Measurements from ENCODE around the gene ST3GAL3. TPM values are rescaled to one million over a fixed set of nuclear protein-coding genes. Genes with fewer than 3 reads are reported as not detected.

Gene ST3GAL3
- total RNA-seq, 1 experiment from 2014 or later = 20.0 TPM

GRCh38 chr1:43821471-43821870, 114.1 kb downstream of the ST3GAL3 start:
- H3K27me3 Mint-ChIP-seq (ENCODE audit: unreplicated experiment) = no peaks in the 10 kb centered on the region
- no peaks in the 10 kb centered on the region for H3K36me3 Mint-ChIP-seq (ENCODE audit: insufficient read depth, unreplicated experiment)
- H3K9me3 Mint-ChIP-seq (ENCODE audit: low read depth, unreplicated experiment) = peaks cover 3% of the 10 kb centered on the region
- TF ChIP-seq CTCF (IDR thresholded peaks at IDR 0.05; ENCODE audit: unreplicated experiment) = no peak
- DNase-seq = no peak
- H3K4me3 Mint-ChIP-seq (ENCODE audit: low read depth, unreplicated experiment) = no peak overlapping the region
- intact Hi-C loops (cut with micrococcal nuclease; ENCODE audit: unreplicated experiment) = no loop called here
- H3K27ac Mint-ChIP-seq (ENCODE audit: unreplicated experiment) = no peak overlapping the region
- no TSS peak for BruUV-seq (replicated peaks)
- CTCF ChIA-PET = no interaction called here
- peaks cover 32% of the 10 kb centered on the region for H3K4me1 Mint-ChIP-seq (ENCODE audit: low read depth, unreplicated experiment)

DNA sequence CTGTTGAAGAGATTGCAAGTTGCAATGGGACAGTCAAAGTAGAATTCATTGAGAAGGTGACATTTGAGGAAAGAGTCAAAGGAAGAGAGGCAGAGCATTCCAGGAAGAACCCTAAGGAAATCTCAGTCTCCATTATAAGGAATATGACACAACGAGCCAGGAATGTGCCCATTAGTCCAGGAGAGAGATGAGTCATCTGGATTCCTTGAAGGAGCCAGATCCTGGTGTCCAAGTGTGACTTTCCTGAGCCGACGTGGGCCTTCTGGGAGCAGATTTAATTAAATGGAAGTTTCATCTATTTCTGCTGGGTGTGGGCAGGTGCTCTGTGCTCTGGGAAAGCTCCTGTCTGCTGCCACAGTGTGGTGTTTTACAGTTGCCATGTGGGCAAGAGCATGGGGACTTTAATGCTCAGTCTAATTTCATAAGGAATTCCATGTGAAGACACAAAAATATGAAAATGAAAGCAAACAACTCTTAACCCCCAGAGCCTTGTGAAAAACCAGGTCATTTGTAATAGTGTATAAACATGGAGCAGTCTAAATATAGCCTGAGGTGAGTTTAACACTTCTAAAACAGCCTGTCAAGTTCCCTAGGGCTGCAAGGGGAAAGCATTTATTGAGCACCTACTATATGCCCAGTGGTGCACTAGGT, 114.8 kb downstream of the ST3GAL3 start:
- intact Hi-C loops (cut with micrococcal nuclease; ENCODE audit: unreplicated experiment) = no loop called here
- CTCF ChIA-PET = no interaction called here

GRCh38 chr1:43824795-43825194, 117.5 kb downstream of the ST3GAL3 start:
- H3K9me3 Mint-ChIP-seq (ENCODE audit: low read depth, unreplicated experiment) = no peaks in the 10 kb centered on the region
- intact Hi-C loops (cut with micrococcal nuclease; ENCODE audit: unreplicated experiment) = no loop called here
- no peaks in the 10 kb centered on the region for H3K27me3 Mint-ChIP-seq (ENCODE audit: unreplicated experiment)
- peaks cover 32% of the 10 kb centered on the region for H3K4me1 Mint-ChIP-seq (ENCODE audit: low read depth, unreplicated experiment)
- CTCF ChIA-PET = no interaction called here
- no peak overlapping the region for H3K27ac Mint-ChIP-seq (ENCODE audit: unreplicated experiment)
- H3K36me3 Mint-ChIP-seq (ENCODE audit: insufficient read depth, unreplicated experiment) = no peaks in the 10 kb centered on the region
- TF ChIP-seq CTCF (IDR thresholded peaks at IDR 0.05; ENCODE audit: unreplicated experiment) = no peak
- no peak for DNase-seq
- no TSS peak for BruUV-seq (replicated peaks)
- H3K4me3 Mint-ChIP-seq (ENCODE audit: low read depth, unreplicated experiment) = no peak overlapping the region

More for the DNA sequence above, 114.8 kb downstream of the ST3GAL3 start:
- Mint-ChIP-seq H3K36me3 (ENCODE audit: insufficient read depth, unreplicated experiment) (no peaks in the 10 kb centered on the region), H3K27ac (ENCODE audit: unreplicated experiment) (no peak overlapping the region), H3K9me3 (ENCODE audit: low read depth, unreplicated experiment) (peaks cover 3% of the 10 kb centered on the region), H3K4me1 (ENCODE audit: low read depth, unreplicated experiment) (peaks cover 32% of the 10 kb centered on the region), H3K27me3 (ENCODE audit: unreplicated experiment) (no peaks in the 10 kb centered on the region), H3K4me3 (ENCODE audit: low read depth, unreplicated experiment) (no peak overlapping the region)
- TF ChIP-seq CTCF (IDR thresholded peaks at IDR 0.05; ENCODE audit: unreplicated experiment) = no peak
- no peak for DNase-seq
- BruUV-seq (replicated peaks) = no TSS peak

- peaks cover 32% of the 10 kb centered on the region for H3K4me1 Mint-ChIP-seq (ENCODE audit: low read depth, unreplicated experiment)
- no peaks in the 10 kb centered on the region for H3K27me3 Mint-ChIP-seq (ENCODE audit: unreplicated experiment)
- CTCF ChIA-PET = no interaction called here
- BruUV-seq (replicated peaks) = no TSS peak
- no peak overlapping the region for H3K27ac Mint-ChIP-seq (ENCODE audit: unreplicated experiment)
- DNase-seq = no peak
- intact Hi-C loops (cut with micrococcal nuclease; ENCODE audit: unreplicated experiment) = no loop called here
- no peaks in the 10 kb centered on the region for H3K36me3 Mint-ChIP-seq (ENCODE audit: insufficient read depth, unreplicated experiment)
- no peak overlapping the region for H3K4me3 Mint-ChIP-seq (ENCODE audit: low read depth, unreplicated experiment)
- H3K9me3 Mint-ChIP-seq (ENCODE audit: low read depth, unreplicated experiment) = no peaks in the 10 kb centered on the region
- TF ChIP-seq CTCF (IDR thresholded peaks at IDR 0.05; ENCODE audit: unreplicated experiment) = no peak
Observed at GRCh38 chr1:43828574-43828973, 121.2 kb downstream of the ST3GAL3 start.
